Forelimb muscle (tissue), 1 donor: Measurements from ENCODE around the gene ABCC6. TPM values are rescaled to one million over a fixed set of nuclear protein-coding genes. Genes with fewer than 3 reads are reported as not detected.
"Not testable (repeated sequence)": the region's sequence is repeated elsewhere in the genome, so short reads cannot be mapped to it uniquely, and the experiment has no call there.

Source experiments
- DNase-seq: peaks from one replicate; pipeline ENCODE4 v3.0.0-alpha.2; 2013; ENCODE audit warnings: low read depth
- polyA plus RNA-seq: library from polyadenylated mRNA; unstranded; fragments of 120-200 nt; gene quantifications from one replicate; pipeline ENCODE4 v1.2.1, GENCODE V29; 2013; ENCODE audit not compliant: insufficient read length

ABCC6 gene
- polyA plus RNA-seq, 1 donor, result 1.3 TPM

GRCh38 chr16:16190546-16190945 is 32.7 kb downstream of the ABCC6 start:
- DNase-seq, result no peak

- no peak for DNase-seq
These were observed 33.5 kb downstream of the ABCC6 start for GRCh38 chr16:16189842-16190241.

- no peak for DNase-seq
These were observed 34.5 kb downstream of the ABCC6 start for GRCh38 chr16:16188827-16189226.

- DNase-seq, result no peak
These were observed 36.5 kb downstream of the ABCC6 start for GRCh38 chr16:16186820-16187219.

- no peak for DNase-seq
These were observed 38.2 kb downstream of the ABCC6 start for GRCh38 chr16:16185095-16185494.

GRCh38 chr16:16184594-16184993 is 38.7 kb downstream of the ABCC6 start:
- no peak for DNase-seq

GRCh38 chr16:16183562-16183961 is 39.7 kb downstream of the ABCC6 start:
- DNase-seq, result no peak

GRCh38 chr16:16182918-16183317 is 40.4 kb downstream of the ABCC6 start:
- DNase-seq, result no peak

- not testable (repeated sequence) for DNase-seq
These were observed 41.5 kb downstream of the ABCC6 start for GRCh38 chr16:16181748-16182147.

GRCh38 chr16:16178455-16179162 is 44.7 kb downstream of the ABCC6 start:
- DNase-seq, result no peak

- DNase-seq, result no peak
These were observed 47.0 kb downstream of the ABCC6 start for GRCh38 chr16:16176328-16176727.

- no peak for DNase-seq
These were observed 48.0 kb downstream of the ABCC6 start for GRCh38 chr16:16175296-16175695.

GRCh38 chr16:16172991-16173390 is 50.3 kb downstream of the ABCC6 start:
- no peak for DNase-seq

- no peak for DNase-seq
These were observed 51.9 kb downstream of the ABCC6 start for GRCh38 chr16:16171332-16171919.

GRCh38 chr16:16169615-16170014 is 53.7 kb downstream of the ABCC6 start:
- no peak for DNase-seq

- DNase-seq, result no peak
These were observed 54.9 kb downstream of the ABCC6 start for GRCh38 chr16:16168431-16168830.

- DNase-seq, result no peak
These were observed 55.4 kb downstream of the ABCC6 start for GRCh38 chr16:16167927-16168326.

- no peak for DNase-seq
These were observed 56.3 kb downstream of the ABCC6 start for GRCh38 chr16:16166949-16167348.

- no peak for DNase-seq
These were observed 57.2 kb downstream of the ABCC6 start for GRCh38 chr16:16166085-16166484.

- no peak for DNase-seq
These were observed 59.1 kb downstream of the ABCC6 start for GRCh38 chr16:16164243-16164642.

- DNase-seq, result no peak
These were observed 59.7 kb downstream of the ABCC6 start for GRCh38 chr16:16163571-16163970.

GRCh38 chr16:16163109-16163508 is 60.2 kb downstream of the ABCC6 start:
- no peak for DNase-seq

GRCh38 chr16:16162591-16162990 is 60.7 kb downstream of the ABCC6 start:
- no peak for DNase-seq

- not testable (repeated sequence) for DNase-seq
These were observed 61.5 kb downstream of the ABCC6 start for GRCh38 chr16:16161840-16162239.
